IPS DF 6.9 (cell line): ENCODE results near the gene RHBDD2.
"Not testable (repeated sequence)": the region's sequence is repeated elsewhere in the genome, so short reads cannot be mapped to it uniquely, and the experiment has no call there.

Source experiments
- DNase-seq: peaks from one replicate; pipeline ENCODE4 v3.0.0-alpha.2; 2013; ENCODE audit warnings: low read depth, low spot score
- H3K27ac ChIP-seq: one replicate; pipeline ENCODE4 v1.5.1; 2013; ENCODE audit warnings: low read length, control low read depth
- H3K27me3 ChIP-seq: 2 replicates; pipeline ENCODE4 v1.6.1; 2013; ENCODE audit warnings: mild to moderate bottlenecking, low read length; ENCODE audit not compliant: control insufficient read depth, insufficient read depth
- H3K36me3 ChIP-seq: 2 replicates; pipeline ENCODE4 v1.6.1; 2013; ENCODE audit warnings: low read length; ENCODE audit not compliant: control insufficient read depth, insufficient read depth
- H3K4me1 ChIP-seq: 2 replicates; pipeline ENCODE4 v1.6.1; 2013; ENCODE audit warnings: low read length; ENCODE audit not compliant: control insufficient read depth, insufficient read depth
- H3K4me3 ChIP-seq: 2 replicates; pipeline ENCODE4 v1.5.1; 2013; ENCODE audit warnings: mild to moderate bottlenecking, low read length
- H3K9me3 ChIP-seq: 2 replicates; pipeline ENCODE4 v1.6.1; 2013; ENCODE audit warnings: low read length, inconsistent platforms; ENCODE audit not compliant: control insufficient read depth, insufficient read depth
- WGBS: extraction: QIAGEN DNeasy Blood & Tissue Kit; methylation state at CpG from one replicate; pipeline ENCODE4 v1.1.7; 2013; ENCODE audit warnings: mixed read lengths, missing lambda C conversion rate; ENCODE audit not compliant: insufficient read length, insufficient coverage; 5-methylcytosine and 5-hydroxymethylcytosine counted together

The RHBDD2 gene

GRCh38 chr7:75906991-75907667 lies 28.3 kb downstream of the RHBDD2 start:
- no CpG with 5 or more reads among the region's 10 CpGs for WGBS
- H3K27ac ChIP-seq = no peak overlapping the region

GRCh38 chr7:75907668-75908039 lies 28.8 kb downstream of the RHBDD2 start:
- not testable (repeated sequence) for H3K4me3 ChIP-seq, H3K27ac ChIP-seq, H3K36me3 ChIP-seq, DNase-seq, H3K4me1 ChIP-seq, H3K27me3 ChIP-seq, H3K9me3 ChIP-seq
- no CpG with 5 or more reads among the region's 9 CpGs for WGBS

More at GRCh38 chr7:75906991-75907667, 28.3 kb downstream of the RHBDD2 start:
- no peak for DNase-seq
- Histone ChIP-seq H3K4me1 (peaks cover 2% of the 10 kb centered on the region; the same call in 1 of the 2 replicates), H3K9me3 (no peaks in the 10 kb centered on the region), H3K36me3 (no peaks in the 10 kb centered on the region), H3K27me3 (no peaks in the 10 kb centered on the region), H3K4me3 (no peak overlapping the region)

- no peak overlapping the region for H3K27ac ChIP-seq
- no peaks in the 10 kb centered on the region for H3K36me3 ChIP-seq
- peaks cover 2% of the 10 kb centered on the region; the same call in 1 of the 2 replicates for H3K4me1 ChIP-seq
- H3K9me3 ChIP-seq = no peaks in the 10 kb centered on the region
- no peak overlapping the region for H3K4me3 ChIP-seq
- no CpG with 5 or more reads among the region's 5 CpGs for whole genome bisulfite sequencing
- no peak for DNase-seq
- no peaks in the 10 kb centered on the region for H3K27me3 ChIP-seq
Measured at GRCh38 chr7:75909521-75910132, 30.8 kb downstream of the RHBDD2 start.

GRCh38 chr7:75911186-75911585 lies 32.4 kb downstream of the RHBDD2 start:
- H3K4me3 ChIP-seq, H3K27me3 ChIP-seq, H3K9me3 ChIP-seq, H3K27ac ChIP-seq, DNase-seq, H3K4me1 ChIP-seq, H3K36me3 ChIP-seq: not testable (repeated sequence)
- no CpG with 5 or more reads among the region's 12 CpGs for WGBS

GRCh38 chr7:75913437-75913836 lies 34.6 kb downstream of the RHBDD2 start:
- WGBS = no CpG with 5 or more reads among the region's 6 CpGs
- H3K27ac ChIP-seq = no peak overlapping the region
- no peaks in the 10 kb centered on the region for H3K27me3 ChIP-seq
- DNase-seq = no peak
- H3K9me3 ChIP-seq = no peaks in the 10 kb centered on the region
- H3K36me3 ChIP-seq = no peaks in the 10 kb centered on the region
- H3K4me3 ChIP-seq = no peak overlapping the region
- no peaks in the 10 kb centered on the region; the same call in 1 of the 2 replicates for H3K4me1 ChIP-seq

GRCh38 chr7:75914169-75914654 lies 35.4 kb downstream of the RHBDD2 start:
- DNase-seq = no peak
- no peak overlapping the region for H3K27ac ChIP-seq
- no peaks in the 10 kb centered on the region for H3K36me3 ChIP-seq
- no peaks in the 10 kb centered on the region for H3K9me3 ChIP-seq
- H3K4me1 ChIP-seq = no peaks in the 10 kb centered on the region; the same call in 1 of the 2 replicates
- H3K4me3 ChIP-seq = peak overlapping the region; percentile 46; the same call in 1 of the 2 replicates
- no peaks in the 10 kb centered on the region for H3K27me3 ChIP-seq
- WGBS = no CpG with 5 or more reads among the region's 18 CpGs

- H3K36me3 ChIP-seq = no peaks in the 10 kb centered on the region
Measured at GRCh38 chr7:75914655-75915415, 36.0 kb downstream of the RHBDD2 start, which contains the start of gene POR. Gene POR (plus strand): TSS chr7:75915155. CDS start chr7:75954002, 38,847 bp downstream.

GRCh38 chr7:75915416-75916156 lies 36.8 kb downstream of the RHBDD2 start:
- H3K4me3 ChIP-seq = peak overlapping the region; percentile 77
- no peak overlapping the region for H3K27ac ChIP-seq
- no CpG with 5 or more reads among the region's 32 CpGs for WGBS
- H3K9me3 ChIP-seq = no peaks in the 10 kb centered on the region
- no peaks in the 10 kb centered on the region for H3K27me3 ChIP-seq
- H3K4me1 ChIP-seq = no peaks in the 10 kb centered on the region; the same call in none of the 2 replicates
- DNase-seq = no peak
- no peaks in the 10 kb centered on the region for H3K36me3 ChIP-seq

More at GRCh38 chr7:75914655-75915415, 36.0 kb downstream of the RHBDD2 start, which contains the start of gene POR:
- Histone ChIP-seq H3K27me3 (no peaks in the 10 kb centered on the region), H3K4me1 (no peaks in the 10 kb centered on the region; the same call in none of the 2 replicates), H3K4me3 (peak within 1 kb of the TSS; percentile 77), H3K9me3 (no peaks in the 10 kb centered on the region), H3K27ac (no peak within 1 kb of the TSS)
- no CpG with 5 or more reads among the region's 82 CpGs for WGBS
- DNase-seq = peak; percentile 60

- no peaks in the 10 kb centered on the region; the same call in none of the 2 replicates for H3K4me1 ChIP-seq
- H3K4me3 ChIP-seq = no peak overlapping the region
- no CpG with 5 or more reads among the region's 5 CpGs for WGBS
- no peaks in the 10 kb centered on the region for H3K9me3 ChIP-seq
- H3K27me3 ChIP-seq = no peaks in the 10 kb centered on the region
- DNase-seq = no peak
- no peaks in the 10 kb centered on the region for H3K36me3 ChIP-seq
- no peak overlapping the region for H3K27ac ChIP-seq
Measured at GRCh38 chr7:75916259-75916658, 37.4 kb downstream of the RHBDD2 start.
